Progenitor cell of endocrine pancreas (in vitro differentiated cells): ENCODE results near the gene SLC12A1. TPM values are rescaled to one million over a fixed set of nuclear protein-coding genes. Genes with fewer than 3 reads are reported as not detected.

Experiments
- DNase-seq: peaks from one replicate; pipeline ENCODE4 v3.0.0; 2021; ENCODE audit warnings: low spot score; ENCODE audit not compliant: unreplicated experiment
- H3K27ac Mint-ChIP-seq: 2 replicates; pipeline ENCODE4 v1.8.0; 2021; ENCODE audit warnings: mild to moderate bottlenecking, moderate library complexity, mixed read lengths
- H3K27me3 Mint-ChIP-seq: 2 replicates; pipeline ENCODE4 v1.8.0; 2021; ENCODE audit warnings: mixed read lengths
- H3K36me3 Mint-ChIP-seq: 2 replicates; pipeline ENCODE4 v1.8.0; 2022; ENCODE audit warnings: mixed read lengths; ENCODE audit not compliant: insufficient read depth
- H3K4me1 Mint-ChIP-seq: 2 replicates; pipeline ENCODE4 v1.8.0; 2021; ENCODE audit warnings: low read depth, mixed read lengths
- H3K4me3 Mint-ChIP-seq: 2 replicates; pipeline ENCODE4 v1.8.0; 2021; ENCODE audit warnings: low read depth, mild to moderate bottlenecking, moderate library complexity, mixed read lengths
- H3K9me3 Mint-ChIP-seq: 2 replicates; pipeline ENCODE4 v1.8.0; 2021; ENCODE audit warnings: low read depth, mixed read lengths
- total RNA-seq: library from RNA; stranded (reverse); gene quantifications from 2 replicates; pipeline ENCODE4 v1.2.1, GENCODE V29; 2021
- TF ChIP-seq, protein P1 (sequence below): fragments of 200-600 bp; sonication (generic); IDR thresholded peaks from one replicate; pipeline ENCODE4 v1.5.0; 2021; ENCODE audit warnings: antibody characterized with exemption, mild to moderate bottlenecking; ENCODE audit not compliant: unreplicated experiment

SLC12A1 gene
- total RNA-seq, 1 donor from 2014 or later, result not detected

DNA sequence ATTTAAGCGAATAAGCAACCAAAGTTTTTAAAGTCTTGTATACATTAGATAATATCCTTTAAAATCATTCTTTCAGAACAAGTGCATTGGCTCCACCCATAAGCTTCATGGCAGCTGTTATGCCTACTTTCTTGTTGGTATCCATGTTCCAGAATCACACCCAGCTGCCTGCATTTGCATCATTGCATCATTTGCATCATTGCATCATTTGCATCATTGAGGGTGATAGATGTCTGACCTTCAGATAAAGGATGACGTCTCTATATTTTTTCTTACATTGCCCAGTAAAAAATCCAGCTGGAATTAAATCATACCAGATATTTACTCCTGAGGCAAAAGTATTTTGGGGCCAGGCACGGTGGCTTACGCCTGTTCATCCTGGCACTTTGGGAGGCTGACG is 42.3 kb downstream of the SLC12A1 start:
- H3K36me3 Mint-ChIP-seq, result no peaks in the 10 kb centered on the region
- no peak overlapping the region for H3K27ac Mint-ChIP-seq
- no peak overlapping the region for H3K4me3 Mint-ChIP-seq
- TF ChIP-seq, protein P1, sequence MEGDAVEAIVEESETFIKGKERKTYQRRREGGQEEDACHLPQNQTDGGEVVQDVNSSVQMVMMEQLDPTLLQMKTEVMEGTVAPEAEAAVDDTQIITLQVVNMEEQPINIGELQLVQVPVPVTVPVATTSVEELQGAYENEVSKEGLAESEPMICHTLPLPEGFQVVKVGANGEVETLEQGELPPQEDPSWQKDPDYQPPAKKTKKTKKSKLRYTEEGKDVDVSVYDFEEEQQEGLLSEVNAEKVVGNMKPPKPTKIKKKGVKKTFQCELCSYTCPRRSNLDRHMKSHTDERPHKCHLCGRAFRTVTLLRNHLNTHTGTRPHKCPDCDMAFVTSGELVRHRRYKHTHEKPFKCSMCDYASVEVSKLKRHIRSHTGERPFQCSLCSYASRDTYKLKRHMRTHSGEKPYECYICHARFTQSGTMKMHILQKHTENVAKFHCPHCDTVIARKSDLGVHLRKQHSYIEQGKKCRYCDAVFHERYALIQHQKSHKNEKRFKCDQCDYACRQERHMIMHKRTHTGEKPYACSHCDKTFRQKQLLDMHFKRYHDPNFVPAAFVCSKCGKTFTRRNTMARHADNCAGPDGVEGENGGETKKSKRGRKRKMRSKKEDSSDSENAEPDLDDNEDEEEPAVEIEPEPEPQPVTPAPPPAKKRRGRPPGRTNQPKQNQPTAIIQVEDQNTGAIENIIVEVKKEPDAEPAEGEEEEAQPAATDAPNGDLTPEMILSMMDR, result no peak
- peaks cover 5% of the 10 kb centered on the region for H3K27me3 Mint-ChIP-seq
- DNase-seq, result no peak
- no peaks in the 10 kb centered on the region for H3K9me3 Mint-ChIP-seq
- no peaks in the 10 kb centered on the region for H3K4me1 Mint-ChIP-seq

DNA sequence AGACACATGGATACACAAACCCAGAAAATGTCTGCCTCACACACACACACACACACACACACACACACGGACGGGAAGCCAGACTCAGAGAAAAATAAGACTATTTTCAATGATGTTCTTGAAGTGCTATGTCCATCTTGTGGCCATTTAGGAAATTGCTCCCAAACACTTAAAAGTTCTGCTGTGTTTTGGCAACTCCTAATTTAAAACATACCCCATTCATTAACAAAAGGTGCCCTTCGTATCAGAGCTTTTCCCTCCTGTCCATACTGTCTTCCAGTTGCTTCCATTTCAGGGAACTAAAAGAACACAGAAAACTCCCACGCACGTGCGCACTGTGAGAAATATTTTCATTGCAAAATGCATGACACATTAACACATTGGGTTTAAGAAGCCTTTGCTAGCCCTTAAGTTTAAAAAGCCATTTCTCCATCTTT is 44.6 kb downstream of the SLC12A1 start:
- TF ChIP-seq, protein P1, result peak; percentile 62
- no peak overlapping the region for H3K4me3 Mint-ChIP-seq
- no peak for DNase-seq
- no peak overlapping the region for H3K27ac Mint-ChIP-seq
- peaks cover 5% of the 10 kb centered on the region for H3K27me3 Mint-ChIP-seq
- no peaks in the 10 kb centered on the region for H3K9me3 Mint-ChIP-seq
- H3K36me3 Mint-ChIP-seq, result no peaks in the 10 kb centered on the region
- no peaks in the 10 kb centered on the region for H3K4me1 Mint-ChIP-seq

DNA sequence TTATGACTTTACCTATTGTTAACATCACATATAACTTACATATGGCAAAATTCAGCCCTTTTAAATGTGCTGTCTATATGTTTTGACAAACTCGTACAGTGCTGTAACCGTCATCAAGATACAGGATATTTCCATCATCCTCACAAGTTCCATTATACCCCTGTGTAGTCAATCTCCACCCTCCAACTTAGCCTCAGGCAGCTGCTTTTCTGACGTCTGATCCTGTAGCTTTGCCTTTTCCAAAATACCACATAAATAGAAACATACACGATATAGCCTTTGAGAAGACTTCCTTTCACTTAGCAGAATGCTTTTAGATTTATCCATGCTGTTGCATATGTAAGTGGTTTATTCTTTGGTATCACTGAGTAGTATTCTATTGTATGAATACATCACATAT is 47.1 kb downstream of the SLC12A1 start:
- TF ChIP-seq, protein P1, result no peak
- H3K27ac Mint-ChIP-seq, result no peak overlapping the region
- peaks cover 3% of the 10 kb centered on the region for H3K27me3 Mint-ChIP-seq
- H3K4me1 Mint-ChIP-seq, result no peaks in the 10 kb centered on the region
- H3K4me3 Mint-ChIP-seq, result no peak overlapping the region
- H3K9me3 Mint-ChIP-seq, result peaks cover 5% of the 10 kb centered on the region
- no peaks in the 10 kb centered on the region for H3K36me3 Mint-ChIP-seq
- no peak for DNase-seq

DNA sequence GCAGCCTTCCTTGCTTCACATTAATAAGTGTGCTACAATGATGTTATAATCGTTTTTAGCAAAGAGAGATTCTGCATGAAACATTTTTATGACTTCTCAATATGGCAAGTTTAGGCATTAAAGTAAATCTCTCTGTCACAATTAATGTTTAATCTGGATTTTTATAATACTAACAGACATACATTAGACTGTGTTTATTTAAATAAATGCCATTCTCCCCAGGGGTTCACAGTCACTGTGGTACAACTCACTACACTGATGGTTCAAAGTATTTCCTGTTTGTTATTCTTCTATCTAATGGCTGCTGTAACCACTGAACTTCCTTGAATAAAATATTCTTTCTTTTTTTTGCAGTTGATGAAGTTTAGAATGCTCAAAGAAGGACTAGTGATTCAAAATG is 59.0 kb downstream of the SLC12A1 start:
- Mint-ChIP-seq H3K27ac (no peak overlapping the region), H3K9me3 (no peaks in the 10 kb centered on the region), H3K4me3 (no peak overlapping the region), H3K27me3 (no peaks in the 10 kb centered on the region), H3K4me1 (no peaks in the 10 kb centered on the region), H3K36me3 (no peaks in the 10 kb centered on the region)
- no peak for DNase-seq
- TF ChIP-seq, protein P1, result no peak

DNA sequence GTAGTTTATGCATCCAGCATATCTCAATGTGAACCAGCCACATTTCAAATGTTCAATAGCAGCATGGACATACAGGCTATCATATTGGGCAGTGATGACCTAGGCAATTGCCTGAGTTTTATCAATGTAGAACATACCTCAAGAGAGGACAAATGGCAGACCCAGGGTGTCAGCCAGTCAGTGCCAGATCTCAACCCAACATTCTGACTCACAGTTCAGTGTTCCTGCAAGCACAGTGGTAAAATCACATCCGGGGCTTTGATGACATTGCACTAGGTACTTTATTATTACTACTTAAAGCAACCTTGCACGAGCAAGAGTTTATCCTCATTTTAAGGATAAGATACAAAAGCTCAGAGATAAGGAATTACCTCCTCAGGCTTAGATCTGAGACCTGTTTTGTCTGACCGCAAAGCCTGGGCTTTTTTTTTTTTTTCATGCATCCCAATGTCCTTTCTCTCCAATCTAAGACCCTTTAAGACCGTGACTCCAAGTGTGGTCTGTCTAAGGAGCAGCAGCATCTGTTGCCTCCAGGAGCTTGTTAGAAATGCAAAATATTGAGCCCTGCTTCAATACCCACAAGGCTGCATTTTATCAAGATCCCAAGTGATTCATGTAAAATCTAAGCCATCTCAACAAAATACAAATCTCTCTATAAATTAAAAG is 60.1 kb downstream of the SLC12A1 start:
- TF ChIP-seq, protein P1, result no peak
- no peak for DNase-seq
- Mint-ChIP-seq H3K27me3 (no peaks in the 10 kb centered on the region), H3K9me3 (no peaks in the 10 kb centered on the region), H3K4me3 (no peak overlapping the region), H3K27ac (no peak overlapping the region), H3K36me3 (no peaks in the 10 kb centered on the region), H3K4me1 (no peaks in the 10 kb centered on the region)
